ENCODE measurements around the gene EPHB4. TPM values are rescaled to one million over a fixed set of nuclear protein-coding genes. Genes with fewer than 3 reads are reported as not detected.

The EPHB4 gene
- total RNA-seq, 4 donors from 2014 or later: 26.2 to 92.4 (median 59.0) TPM

GRCh38 chr7:100759357-100760171 is 67.8 kb downstream of the EPHB4 start:
- DNase-seq (ENCODE audit: extremely low spot score): no peak
- WGBS: 79% methylated on average over 18 of the region's 19 CpGs
- H3K27me3 ChIP-seq: peaks cover 0 to 17% (median 0%) of the 10 kb centered on the region in 4 donors
- no peak overlapping the region for H3K4me3 ChIP-seq
- intact Hi-C loops (cut with DNase I): no loop called here
- TF ChIP-seq EP300 (IDR thresholded peaks at IDR 0.05) (no peak), POLR2AphosphoS5 (IDR thresholded peaks at IDR 0.05) (no peak), POLR2A (IDR thresholded peaks at IDR 0.05; ENCODE audit: low read depth) (no peak), CTCF (IDR thresholded peaks at IDR 0.05) (no peak)
- H3K27ac ChIP-seq (replicated peaks in 1 of 4): no peak overlapping the region
- H3K9me3 ChIP-seq: no peaks in the 10 kb centered on the region
- H3K4me1 ChIP-seq: no peaks in the 10 kb centered on the region
- H3K36me3 ChIP-seq: no peaks in the 10 kb centered on the region

GRCh38 chr7:100753750-100754149 is 73.6 kb downstream of the EPHB4 start:
- intact Hi-C loops (cut with DNase I): no loop called here
- peaks cover 0 to 43% (median 3%) of the 10 kb centered on the region in 4 donors for H3K27me3 ChIP-seq
- no peak for DNase-seq (ENCODE audit: extremely low spot score)
- H3K4me1 ChIP-seq: no peaks in the 10 kb centered on the region
- 83% methylated on average over 3 of the region's 3 CpGs for WGBS
- TF ChIP-seq POLR2AphosphoS5 (IDR thresholded peaks at IDR 0.05): no peak
- TF ChIP-seq CTCF (IDR thresholded peaks at IDR 0.05): no peak
- TF ChIP-seq EP300 (IDR thresholded peaks at IDR 0.05): no peak
- no peak for TF ChIP-seq POLR2A (IDR thresholded peaks at IDR 0.05; ENCODE audit: low read depth)
- no peak overlapping the region for H3K4me3 ChIP-seq
- H3K36me3 ChIP-seq: no peaks in the 10 kb centered on the region
- no peak overlapping the region for H3K27ac ChIP-seq (replicated peaks in 1 of 4)
- H3K9me3 ChIP-seq: no peaks in the 10 kb centered on the region

GRCh38 chr7:100752994-100753393 is 74.3 kb downstream of the EPHB4 start:
- Histone ChIP-seq H3K4me3 (no peak overlapping the region), H3K27ac (replicated peaks in 1 of 4) (no peak overlapping the region), H3K9me3 (no peaks in the 10 kb centered on the region), H3K4me1 (no peaks in the 10 kb centered on the region), H3K36me3 (no peaks in the 10 kb centered on the region), H3K27me3 (peaks cover 0 to 43% (median 3%) of the 10 kb centered on the region in 4 donors)
- intact Hi-C loops (cut with DNase I): no loop called here
- TF ChIP-seq POLR2AphosphoS5 (IDR thresholded peaks at IDR 0.05) (no peak), EP300 (IDR thresholded peaks at IDR 0.05) (no peak), POLR2A (IDR thresholded peaks at IDR 0.05; ENCODE audit: low read depth) (no peak), CTCF (IDR thresholded peaks at IDR 0.05) (no peak)
- DNase-seq (ENCODE audit: extremely low spot score): no peak
- 79% methylated on average over 5 of the region's 5 CpGs for WGBS

Small RNAs within 50 kb of the gene (small RNA-seq; reads per million reads assigned to genes)
- gene RN7SL750P: 0 reads per million in 3 donors

Other genes with a start within 250 kb of the EPHB4 start
- gene LRCH4, start 241.4 kb downstream of the EPHB4 start, total RNA-seq: 10 to 100 TPM; 36.2 to 53.2 (median 44.0) TPM
- under 1 TPM; 0.13 to 0.83 (median 0.48) TPM for gene FBXO24, start 241.2 kb downstream of the EPHB4 start, total RNA-seq
- 10 to 100 TPM; 12.0 to 42.2 (median 18.3) TPM for gene PCOLCE, start 225.2 kb downstream of the EPHB4 start, total RNA-seq
- gene MOSPD3, start 215.0 kb downstream of the EPHB4 start, total RNA-seq: 10 to 100 TPM in 3 of 4 donors, 1 to 10 TPM in 1; 6.6 to 16.8 (median 12.0) TPM
- under 1 TPM in 2 of 4 donors, not detected in 2; 0.17 to 0.32 TPM for gene TFR2, start 186.0 kb downstream of the EPHB4 start, total RNA-seq
- gene ACTL6B, start 171.1 kb downstream of the EPHB4 start, total RNA-seq: not detected
- 100 to 1,000 TPM; 150 to 229 (median 218) TPM for gene GNB2, start 153.8 kb downstream of the EPHB4 start, total RNA-seq
- 10 to 100 TPM; 19.5 to 33.5 (median 30.9) TPM for gene GIGYF1, start 133.3 kb downstream of the EPHB4 start, total RNA-seq
- 10 to 100 TPM; 27.0 to 51.3 (median 43.7) TPM for gene POP7, start 121.4 kb downstream of the EPHB4 start, total RNA-seq
- not detected for gene EPO, start 107.1 kb downstream of the EPHB4 start, total RNA-seq
- gene ZAN, start 93.9 kb downstream of the EPHB4 start, total RNA-seq: not detected
- gene SLC12A9, start 25.2 kb upstream of the EPHB4 start, total RNA-seq: 10 to 100 TPM; 15.0 to 26.0 (median 19.9) TPM
- 10 to 100 TPM; 60.2 to 89.9 (median 81.2) TPM for gene TRIP6, start 39.9 kb upstream of the EPHB4 start, total RNA-seq
- 10 to 100 TPM; 47.2 to 69.6 (median 61.7) TPM for gene SRRT, start 47.6 kb upstream of the EPHB4 start, total RNA-seq
- gene UFSP1, start 62.2 kb upstream of the EPHB4 start, total RNA-seq: 1 to 10 TPM; 2.1 to 8.7 (median 5.7) TPM
- 1 to 10 TPM; 2.5 to 4.6 (median 3.5) TPM for gene ACHE, start 68.4 kb upstream of the EPHB4 start, total RNA-seq
- under 1 TPM in 2 of 4 donors, not detected in 2; under 0.01 to 0.23 TPM for gene MUC3A, start 122.0 kb upstream of the EPHB4 start, total RNA-seq
- 1 to 10 TPM in 2 of 4 donors, not detected in 2; 1.1 to 2.5 TPM for gene MUC12, start 142.0 kb upstream of the EPHB4 start, total RNA-seq
- gene MUC17, start 192.6 kb upstream of the EPHB4 start, total RNA-seq: under 1 TPM in 1 of 4 donors, not detected in 3; 0.06 TPM

Measured in esophagus muscularis mucosa (tissue), 4 donors.